ENCODE measurements around the gene RGPD8. TPM values are rescaled to one million over a fixed set of nuclear protein-coding genes. Genes with fewer than 3 reads are reported as not detected.
"Not testable (repeated sequence)": the region's sequence is repeated elsewhere in the genome, so short reads cannot be mapped to it uniquely, and the experiment has no call there.

Gene RGPD8
- total and polyA plus RNA-seq, 2 of the 8 experiments (the other 6 are each of a cell fraction or from before 2014, with no cell fraction given) = 0.51 to 8.2 TPM

GRCh38 chr2:112352809-112353603 is 80.4 kb downstream of the RGPD8 start:
- DNase-seq (ENCODE audit: low read depth in 1 of 2, low spot score in 2 of 2) = peak in 1 of 2 experiments; percentile 57
- H3K27me3 ChIP-seq (replicated peaks in 1 of 4; ENCODE audit: control insufficient read depth in 3 of 4, extremely low read depth in 1 of 4, insufficient read depth in 3 of 4, low read length in 3 of 4); H2AFZ ChIP-seq (ENCODE audit: low read length); H4K20me1 ChIP-seq (replicated peaks in 1 of 2; ENCODE audit: control insufficient read depth in 1 of 2, insufficient read depth in 2 of 2, low read length in 2 of 2); H3K18ac ChIP-seq (ENCODE audit: extremely low read depth, low read length); H3K4me2 ChIP-seq (ENCODE audit: insufficient read depth in 1 of 2, low read depth in 2 of 2, low read length in 2 of 2); H4K5ac ChIP-seq (ENCODE audit: insufficient read length, low read depth, low read length); H3K4me1 ChIP-seq (replicated peaks in 1 of 4; ENCODE audit: control insufficient read depth in 3 of 4, insufficient read depth in 4 of 4, low read length in 3 of 4); H3K27ac ChIP-seq (ENCODE audit: low read depth, low read length); H2BK15ac ChIP-seq (ENCODE audit: low read length); H3K79me2 ChIP-seq (ENCODE audit: control insufficient read depth in 1 of 2, insufficient read depth in 2 of 2, low read length in 2 of 2); H3K4me3 ChIP-seq (ENCODE audit: extremely low read depth in 1 of 4, insufficient read depth in 2 of 4, low read depth in 3 of 4, low read length in 4 of 4); H2BK120ac ChIP-seq (replicated peaks; ENCODE audit: low read depth, low read length); H3K23ac ChIP-seq (ENCODE audit: insufficient read length); H2BK20ac ChIP-seq (ENCODE audit: low read length); H3K56ac ChIP-seq (replicated peaks; ENCODE audit: insufficient read length, low read depth, low read length); H2BK5ac ChIP-seq (ENCODE audit: low read depth, low read length); POLR2A ChIA-PET (ENCODE audit: partially characterized antibody); H4K8ac ChIP-seq (ENCODE audit: extremely low read depth, insufficient read depth, low read length); H3K9me3 ChIP-seq (ENCODE audit: insufficient read depth in 2 of 2, low read depth in 1 of 2, low read length in 1 of 2); H3K36me3 ChIP-seq (ENCODE audit: control insufficient read depth in 2 of 4, insufficient read depth in 4 of 4, low read length in 3 of 4); H2AK5ac ChIP-seq (ENCODE audit: low read depth, low read length); FAIRE-seq; H4K91ac ChIP-seq (replicated peaks; ENCODE audit: insufficient read length, low read length); H2BK12ac ChIP-seq (ENCODE audit: low read depth, low read length); H3K23me2 ChIP-seq (ENCODE audit: low read depth, low read length); H3K79me1 ChIP-seq (ENCODE audit: low read depth, low read length); H3K9ac ChIP-seq (replicated peaks in 1 of 4; ENCODE audit: extremely low read depth in 1 of 4, low read depth in 3 of 4, low read length in 3 of 4); H3K14ac ChIP-seq (ENCODE audit: insufficient read length); H3K4ac ChIP-seq (replicated peaks; ENCODE audit: insufficient read length, low read depth, low read length): not testable (repeated sequence)
- CTCF ChIA-PET (ENCODE audit: partially characterized antibody) = interaction anchor here (0.6 kb wide), 1 partner anchor 10 kb away, joined by 3 read pairs; no protein-coding TSS in a partner anchor
- WGBS, 2 experiments (ENCODE audit: extremely low coverage in 1 of 2, insufficient coverage in 1 of 2, insufficient read length in 1 of 2, insufficient replicate concordance in 2 of 2, low coverage in 1 of 2, low lambda C conversion rate in 2 of 2, missing lambda C conversion rate in 1 of 2) = 95% methylated on average over 14 of the region's 25 CpGs; no CpG with 5 or more reads in 1 of the 2 experiments

GRCh38 chr2:112352292-112352691 is 81.2 kb downstream of the RGPD8 start:
- H4K5ac ChIP-seq (ENCODE audit: insufficient read length, low read depth, low read length); H3K9me3 ChIP-seq (ENCODE audit: insufficient read depth in 2 of 2, low read depth in 1 of 2, low read length in 1 of 2); H3K14ac ChIP-seq (ENCODE audit: insufficient read length); H3K36me3 ChIP-seq (ENCODE audit: control insufficient read depth in 2 of 4, insufficient read depth in 4 of 4, low read length in 3 of 4); CTCF ChIA-PET (ENCODE audit: partially characterized antibody); H3K9ac ChIP-seq (replicated peaks in 1 of 4; ENCODE audit: extremely low read depth in 1 of 4, low read depth in 3 of 4, low read length in 3 of 4); H3K23ac ChIP-seq (ENCODE audit: insufficient read length); H3K56ac ChIP-seq (replicated peaks; ENCODE audit: insufficient read length, low read depth, low read length); H3K4ac ChIP-seq (replicated peaks; ENCODE audit: insufficient read length, low read depth, low read length); FAIRE-seq; H3K79me2 ChIP-seq (ENCODE audit: control insufficient read depth in 1 of 2, insufficient read depth in 2 of 2, low read length in 2 of 2); H2AK5ac ChIP-seq (ENCODE audit: low read depth, low read length); H3K79me1 ChIP-seq (ENCODE audit: low read depth, low read length); H3K27ac ChIP-seq (ENCODE audit: low read depth, low read length); H2BK15ac ChIP-seq (ENCODE audit: low read length); H2BK12ac ChIP-seq (ENCODE audit: low read depth, low read length); H2BK120ac ChIP-seq (replicated peaks; ENCODE audit: low read depth, low read length); H2BK5ac ChIP-seq (ENCODE audit: low read depth, low read length); H3K27me3 ChIP-seq (replicated peaks in 1 of 4; ENCODE audit: control insufficient read depth in 3 of 4, extremely low read depth in 1 of 4, insufficient read depth in 3 of 4, low read length in 3 of 4); H3K18ac ChIP-seq (ENCODE audit: extremely low read depth, low read length); DNase-seq (ENCODE audit: low read depth in 1 of 2, low spot score in 2 of 2); H3K4me3 ChIP-seq (ENCODE audit: extremely low read depth in 1 of 4, insufficient read depth in 2 of 4, low read depth in 3 of 4, low read length in 4 of 4); POLR2A ChIA-PET (ENCODE audit: partially characterized antibody); H4K8ac ChIP-seq (ENCODE audit: extremely low read depth, insufficient read depth, low read length); H4K91ac ChIP-seq (replicated peaks; ENCODE audit: insufficient read length, low read length); H3K23me2 ChIP-seq (ENCODE audit: low read depth, low read length); H3K4me2 ChIP-seq (ENCODE audit: insufficient read depth in 1 of 2, low read depth in 2 of 2, low read length in 2 of 2); H2AFZ ChIP-seq (ENCODE audit: low read length); H3K4me1 ChIP-seq (replicated peaks in 1 of 4; ENCODE audit: control insufficient read depth in 3 of 4, insufficient read depth in 4 of 4, low read length in 3 of 4); H4K20me1 ChIP-seq (replicated peaks in 1 of 2; ENCODE audit: control insufficient read depth in 1 of 2, insufficient read depth in 2 of 2, low read length in 2 of 2); H2BK20ac ChIP-seq (ENCODE audit: low read length): not testable (repeated sequence)
- WGBS, 2 experiments (ENCODE audit: extremely low coverage in 1 of 2, insufficient coverage in 1 of 2, insufficient read length in 1 of 2, insufficient replicate concordance in 2 of 2, low coverage in 1 of 2, low lambda C conversion rate in 2 of 2, missing lambda C conversion rate in 1 of 2) = 80% methylated on average over 2 of the region's 2 CpGs; no CpG with 5 or more reads in 1 of the 2 experiments

Measured in H1 (cell line).